ENCODE data around the gene PDE6B.

- TF ChIP-seq CTCF (IDR thresholded peaks at IDR 0.05) (no peak), ZFX (IDR thresholded peaks at IDR 0.05; ENCODE audit: borderline replicate concordance) (no peak)
Observed at GRCh38 chr4:621296-622070, 3.9 kb upstream of the PDE6B start.
